CD4-positive, alpha-beta T cell (primary cell): ENCODE results near the gene TMEM132D. TPM values are rescaled to one million over a fixed set of nuclear protein-coding genes. Genes with fewer than 3 reads are reported as not detected.

Experiments used
- ATAC-seq: fragments of 200-7000 bp; cut with Tn5 transposase; one replicate; pipeline ENCODE4 v1.10.0; 2022; ENCODE audit warnings: mild to moderate bottlenecking; ENCODE audit not compliant: poor library complexity
- CTCF ChIA-PET: fragments of 350-600 bp; sonication (Branson Sonifier 250); formaldehyde crosslinking; loops from one replicate; lab custom pipeline; 2021; ENCODE audit warnings: antibody characterized with exemption, inconsistent platforms; lab: Charles Lee
- POLR2A ChIA-PET: fragments of 350-600 bp; sonication (Branson Sonifier 250); formaldehyde crosslinking; loops from one replicate; lab custom pipeline; 2021; ENCODE audit warnings: antibody characterized with exemption, inconsistent platforms; lab: Charles Lee
- DNase-seq, 14 experiments: peaks; one replicate each; pipeline ENCODE4 v3.0.0-alpha.2; 2013 to 2020; ENCODE audit warnings: mixed read lengths in 2 of 14
- H3K27ac ChIP-seq, 2 donors: one replicate each; pipeline versions ENCODE4 v1.5.1 to v1.7.0; 2013; ENCODE audit warnings: low read length in 2 of 2, low read depth in 1 of 2, mild to moderate bottlenecking in 1 of 2
- H3K27me3 ChIP-seq, 2 experiments: 1 replicate in 1 of 2; 2 replicates in 1 of 2; pipeline versions ENCODE4 v1.6.1 to v1.7.0; 2013; ENCODE audit warnings: low read length in 2 of 2, control low read depth in 1 of 2, mild to moderate bottlenecking in 1 of 2, moderate library complexity in 1 of 2; ENCODE audit not compliant: insufficient read depth in 2 of 2, control insufficient read depth in 1 of 2
- H3K36me3 ChIP-seq: one replicate; pipeline ENCODE4 v1.6.1; 2013; ENCODE audit warnings: low read length, control low read depth; ENCODE audit not compliant: insufficient read depth
- H3K4me1 ChIP-seq: one replicate; pipeline ENCODE4 v1.6.1; 2013; ENCODE audit warnings: low read length, control low read depth; ENCODE audit not compliant: insufficient read depth
- H3K4me3 ChIP-seq: one replicate; pipeline ENCODE4 v1.5.1; 2013; ENCODE audit warnings: mild to moderate bottlenecking, low read length, moderate library complexity
- H3K9me3 ChIP-seq, 2 experiments: 1 replicate in 1 of 2; 2 replicates in 1 of 2; pipeline versions ENCODE4 v1.6.1 to v1.7.0; 2013; ENCODE audit warnings: low read length in 2 of 2, mild to moderate bottlenecking in 2 of 2, control low read depth in 1 of 2, moderate library complexity in 1 of 2; ENCODE audit not compliant: control insufficient read depth in 1 of 2, insufficient read depth in 1 of 2
- H3K27ac Mint-ChIP-seq: one replicate; pipeline ENCODE4 v1.8.0; 2020; ENCODE audit warnings: mixed read lengths
- H3K27me3 Mint-ChIP-seq: one replicate; pipeline ENCODE4 v1.8.0; 2021; ENCODE audit warnings: mixed read lengths
- H3K36me3 Mint-ChIP-seq: one replicate; pipeline ENCODE4 v1.8.0; 2021; ENCODE audit warnings: low read depth, mixed read lengths
- H3K4me1 Mint-ChIP-seq: one replicate; pipeline ENCODE4 v1.8.0; 2021; ENCODE audit warnings: low read depth, mixed read lengths
- H3K4me3 Mint-ChIP-seq: one replicate; pipeline ENCODE4 v1.8.0; 2020; ENCODE audit warnings: mild to moderate bottlenecking, mixed read lengths
- H3K9me3 Mint-ChIP-seq: one replicate; pipeline ENCODE4 v1.8.0; 2020; ENCODE audit warnings: mixed read lengths
- CTCF ChIP-seq: fragments of 200-600 bp; IDR thresholded peaks from one replicate; pipeline ENCODE4 v1.8.0; 2022; ENCODE audit warnings: antibody characterized with exemption, mild to moderate bottlenecking
- intact Hi-C, 2 experiments: fragments of 100-400 bp; cut with DNase I in 1 of 2; cut with micrococcal nuclease in 1 of 2; formaldehyde crosslinking; loops; one replicate each; pipeline versions ENCODE4 v1.15.1 to v1.9.0; 2023 to 2025; cut with DNase I, micrococcal nuclease
- total RNA-seq, 174 experiments: library from RNA in 2 of 174; stranded (reverse) in 2 of 174; gene quantifications; one replicate each; pipeline ENCODE4 v1.2.3 and lab custom pipeline; 2021 to 2026

TMEM132D gene
- total RNA-seq, 2 experiments from 2014 or later: not detected

GRCh38 chr12:129080391-129080790 lies 823.4 kb downstream of the TMEM132D start:
- Histone ChIP-seq H3K36me3 (no peaks in the 10 kb centered on the region), H3K27me3 (no peaks in the 10 kb centered on the region), H3K4me1 (no peaks in the 10 kb centered on the region), H3K27ac (no peak overlapping the region), H3K9me3 (peaks cover 0 to 41% of the 10 kb centered on the region in 2 experiments), H3K4me3 (no peak overlapping the region)
- no peaks in the 10 kb centered on the region for H3K27me3 Mint-ChIP-seq
- ChIA-PET CTCF (no interaction called here), POLR2A (no interaction called here)
- no peak overlapping the region for H3K4me3 Mint-ChIP-seq
- ATAC-seq (no peak), DNase-seq (no peak)
- H3K4me1 Mint-ChIP-seq: no peaks in the 10 kb centered on the region
- intact Hi-C loops: no loop called here
- no peaks in the 10 kb centered on the region for H3K36me3 Mint-ChIP-seq
- no peak for TF ChIP-seq CTCF
- H3K27ac Mint-ChIP-seq: no peak overlapping the region
- H3K9me3 Mint-ChIP-seq: no peaks in the 10 kb centered on the region

- no peak overlapping the region for H3K27ac Mint-ChIP-seq
- ATAC-seq (no peak), DNase-seq (no peak)
- no peaks in the 10 kb centered on the region for H3K36me3 Mint-ChIP-seq
- Histone ChIP-seq H3K36me3 (no peaks in the 10 kb centered on the region), H3K4me1 (no peaks in the 10 kb centered on the region), H3K9me3 (peaks cover 0 to 36% of the 10 kb centered on the region in 2 experiments), H3K27ac (no peak overlapping the region), H3K27me3 (no peaks in the 10 kb centered on the region), H3K4me3 (no peak overlapping the region)
- ChIA-PET POLR2A (no interaction called here), CTCF (no interaction called here)
- H3K9me3 Mint-ChIP-seq: no peaks in the 10 kb centered on the region
- no peaks in the 10 kb centered on the region for H3K27me3 Mint-ChIP-seq
- no peak overlapping the region for H3K4me3 Mint-ChIP-seq
- intact Hi-C loops: no loop called here
- no peaks in the 10 kb centered on the region for H3K4me1 Mint-ChIP-seq
- TF ChIP-seq CTCF: no peak
Measured at GRCh38 chr12:129079719-129080118, 824.1 kb downstream of the TMEM132D start.

- Histone ChIP-seq H3K9me3 (peaks cover 0 to 33% of the 10 kb centered on the region in 2 experiments), H3K4me3 (no peak overlapping the region), H3K27ac (no peak overlapping the region), H3K36me3 (no peaks in the 10 kb centered on the region), H3K4me1 (no peaks in the 10 kb centered on the region), H3K27me3 (no peaks in the 10 kb centered on the region)
- ChIA-PET POLR2A (no interaction called here), CTCF (no interaction called here)
- no peak for ATAC-seq
- Mint-ChIP-seq H3K36me3 (no peaks in the 10 kb centered on the region), H3K4me3 (no peak overlapping the region), H3K4me1 (no peaks in the 10 kb centered on the region), H3K27ac (no peak overlapping the region), H3K9me3 (no peaks in the 10 kb centered on the region), H3K27me3 (peaks cover 4% of the 10 kb centered on the region)
- intact Hi-C loops: no loop called here
- TF ChIP-seq CTCF: no peak
- no peak for DNase-seq
Measured at GRCh38 chr12:129076441-129077320, 827.1 kb downstream of the TMEM132D start.
